ENCODE results near the gene EVPLL.

The EVPLL gene

GRCh38 chr17:18361837-18362697 lies 15.5 kb upstream of the EVPLL start:
- Histone ChIP-seq H3K27ac (ENCODE audit: poor library complexity, severe bottlenecking) (peak overlapping the region; percentile 43), H3K4me3 (ENCODE audit: severe bottlenecking) (peak overlapping the region; percentile 66), H3K36me3 (ENCODE audit: low read depth) (peaks cover 16% of the 10 kb centered on the region), H3K9me3 (ENCODE audit: severe bottlenecking) (no peaks in the 10 kb centered on the region), H3K27me3 (ENCODE audit: insufficient read depth, poor library complexity, severe bottlenecking) (no peaks in the 10 kb centered on the region), H3K4me1 (ENCODE audit: insufficient read depth, poor library complexity, severe bottlenecking) (no peaks in the 10 kb centered on the region)
- DNase-seq (ENCODE audit: low spot score), result no peak
- TF ChIP-seq CTCF (IDR thresholded peaks at IDR 0.05; ENCODE audit: poor library complexity, severe bottlenecking), result no peak
- no peak for ATAC-seq (ENCODE audit: low read depth)

GRCh38 chr17:18362698-18363100 lies 14.9 kb upstream of the EVPLL start:
- DNase-seq (ENCODE audit: low spot score) (no peak), ATAC-seq (ENCODE audit: low read depth) (no peak)
- Histone ChIP-seq H3K27me3 (ENCODE audit: insufficient read depth, poor library complexity, severe bottlenecking) (no peaks in the 10 kb centered on the region), H3K27ac (ENCODE audit: poor library complexity, severe bottlenecking) (peak overlapping the region; percentile 43), H3K9me3 (ENCODE audit: severe bottlenecking) (no peaks in the 10 kb centered on the region), H3K4me1 (ENCODE audit: insufficient read depth, poor library complexity, severe bottlenecking) (no peaks in the 10 kb centered on the region), H3K36me3 (ENCODE audit: low read depth) (peaks cover 12% of the 10 kb centered on the region), H3K4me3 (ENCODE audit: severe bottlenecking) (peak overlapping the region; percentile 66)
- TF ChIP-seq CTCF (IDR thresholded peaks at IDR 0.05; ENCODE audit: poor library complexity, severe bottlenecking), result no peak

GRCh38 chr17:18363101-18364049 lies 14.2 kb upstream of the EVPLL start, which contains the start of gene SHMT1:
Gene SHMT1 (minus strand): TSS chr17:18363550. CDS start chr17:18355981, 7,569 bp downstream.
- Histone ChIP-seq H3K4me3 (ENCODE audit: severe bottlenecking) (peak within 1 kb of the TSS; percentile 66), H3K27ac (ENCODE audit: poor library complexity, severe bottlenecking) (peak within 1 kb of the TSS; percentile 43), H3K36me3 (ENCODE audit: low read depth) (peaks cover 12% of the 10 kb centered on the region), H3K27me3 (ENCODE audit: insufficient read depth, poor library complexity, severe bottlenecking) (no peaks in the 10 kb centered on the region), H3K9me3 (ENCODE audit: severe bottlenecking) (no peaks in the 10 kb centered on the region), H3K4me1 (ENCODE audit: insufficient read depth, poor library complexity, severe bottlenecking) (no peaks in the 10 kb centered on the region)
- peak; percentile 99 for ATAC-seq (ENCODE audit: low read depth)
- peak; percentile 92 for DNase-seq (ENCODE audit: low spot score)
- TF ChIP-seq CTCF (IDR thresholded peaks at IDR 0.05; ENCODE audit: poor library complexity, severe bottlenecking), result no peak

GRCh38 chr17:18364166-18364565 lies 13.4 kb upstream of the EVPLL start:
- H3K9me3 ChIP-seq (ENCODE audit: severe bottlenecking), result no peaks in the 10 kb centered on the region
- no peaks in the 10 kb centered on the region for H3K27me3 ChIP-seq (ENCODE audit: insufficient read depth, poor library complexity, severe bottlenecking)
- no peak for TF ChIP-seq CTCF (IDR thresholded peaks at IDR 0.05; ENCODE audit: poor library complexity, severe bottlenecking)
- no peak overlapping the region for H3K27ac ChIP-seq (ENCODE audit: poor library complexity, severe bottlenecking)
- peaks cover 6% of the 10 kb centered on the region; the same call in 1 of the 2 replicates for H3K36me3 ChIP-seq (ENCODE audit: low read depth)
- no peak for DNase-seq (ENCODE audit: low spot score)
- no peaks in the 10 kb centered on the region for H3K4me1 ChIP-seq (ENCODE audit: insufficient read depth, poor library complexity, severe bottlenecking)
- no peak overlapping the region for H3K4me3 ChIP-seq (ENCODE audit: severe bottlenecking)
- no peak for ATAC-seq (ENCODE audit: low read depth)

Data from RWPE2 (cell line).